ENCODE data around the gene CCDC154. TPM values are rescaled to one million over a fixed set of nuclear protein-coding genes. Genes with fewer than 3 reads are reported as not detected.
A peak's percentile ranks its signal among the peaks of the same experiment; 100 is the strongest.
"Not testable (repeated sequence)": the region's sequence is repeated elsewhere in the genome, so short reads cannot be mapped to it uniquely, and the experiment has no call there.

Gene CCDC154
- polyA plus RNA-seq, 4 donors = 2.2 to 3.5 (median 2.7) TPM

- DNase-seq (ENCODE audit: low read depth in 4 of 4, low spot score in 3 of 4) = peak; percentile 61 to 80 (median 70)
These were observed 30.6 kb upstream of the CCDC154 start, which contains the start of gene CLCN7 for GRCh38 chr16:1474796-1475551. CLCN7 (minus strand) TSS chr16:1475028; CDS start chr16:1474974, 54 bp downstream.

GRCh38 chr16:1474082-1474795, 29.9 kb upstream of the CCDC154 start:
- DNase-seq (ENCODE audit: low read depth in 4 of 4, low spot score in 3 of 4) = no peak

- DNase-seq (ENCODE audit: low read depth in 4 of 4, low spot score in 3 of 4) = no peak
These were observed 28.6 kb upstream of the CCDC154 start for GRCh38 chr16:1472974-1473373.

GRCh38 chr16:1471569-1472194, 27.3 kb upstream of the CCDC154 start:
- DNase-seq (ENCODE audit: low read depth in 4 of 4, low spot score in 3 of 4) = no peak

GRCh38 chr16:1470481-1471251, 26.3 kb upstream of the CCDC154 start:
- DNase-seq (ENCODE audit: low read depth in 4 of 4, low spot score in 3 of 4) = no peak

GRCh38 chr16:1469693-1470201, 25.4 kb upstream of the CCDC154 start:
- DNase-seq (ENCODE audit: low read depth in 4 of 4, low spot score in 3 of 4) = no peak

- DNase-seq (ENCODE audit: low read depth in 4 of 4, low spot score in 3 of 4) = not testable (repeated sequence)
These were observed 24.8 kb upstream of the CCDC154 start for GRCh38 chr16:1469141-1469540.

- DNase-seq (ENCODE audit: low read depth in 4 of 4, low spot score in 3 of 4) = no peak
These were observed 24.1 kb upstream of the CCDC154 start for GRCh38 chr16:1468426-1468810.

- no peak for DNase-seq (ENCODE audit: low read depth in 4 of 4, low spot score in 3 of 4)
These were observed 22.7 kb upstream of the CCDC154 start for GRCh38 chr16:1466968-1467521.

- no peak for DNase-seq (ENCODE audit: low read depth in 4 of 4, low spot score in 3 of 4)
These were observed 21.7 kb upstream of the CCDC154 start for GRCh38 chr16:1466054-1466453.

- DNase-seq (ENCODE audit: low read depth in 4 of 4, low spot score in 3 of 4) = no peak
These were observed 21.2 kb upstream of the CCDC154 start for GRCh38 chr16:1465567-1465915.

GRCh38 chr16:1464894-1465566, 20.7 kb upstream of the CCDC154 start:
- DNase-seq (ENCODE audit: low read depth in 4 of 4, low spot score in 3 of 4) = no peak

GRCh38 chr16:1464196-1464893, 20.0 kb upstream of the CCDC154 start:
- no peak for DNase-seq (ENCODE audit: low read depth in 4 of 4, low spot score in 3 of 4)

GRCh38 chr16:1461146-1461545, 16.8 kb upstream of the CCDC154 start:
- no peak for DNase-seq (ENCODE audit: low read depth in 4 of 4, low spot score in 3 of 4)

GRCh38 chr16:1460602-1461138, 16.3 kb upstream of the CCDC154 start:
- DNase-seq (ENCODE audit: low read depth in 4 of 4, low spot score in 3 of 4) = no peak

GRCh38 chr16:1459967-1460366, 15.6 kb upstream of the CCDC154 start:
- no peak for DNase-seq (ENCODE audit: low read depth in 4 of 4, low spot score in 3 of 4)

- DNase-seq (ENCODE audit: low read depth in 4 of 4, low spot score in 3 of 4) = no peak
These were observed 14.6 kb upstream of the CCDC154 start for GRCh38 chr16:1458977-1459341.

GRCh38 chr16:1458336-1458976, 14.1 kb upstream of the CCDC154 start:
- DNase-seq (ENCODE audit: low read depth in 4 of 4, low spot score in 3 of 4) = no peak
